ENCODE results near the gene KIAA0232.

GRCh38 chr4:6880691-6881090 lies 98.2 kb downstream of the KIAA0232 start:
- TF ChIP-seq, protein P1, sequence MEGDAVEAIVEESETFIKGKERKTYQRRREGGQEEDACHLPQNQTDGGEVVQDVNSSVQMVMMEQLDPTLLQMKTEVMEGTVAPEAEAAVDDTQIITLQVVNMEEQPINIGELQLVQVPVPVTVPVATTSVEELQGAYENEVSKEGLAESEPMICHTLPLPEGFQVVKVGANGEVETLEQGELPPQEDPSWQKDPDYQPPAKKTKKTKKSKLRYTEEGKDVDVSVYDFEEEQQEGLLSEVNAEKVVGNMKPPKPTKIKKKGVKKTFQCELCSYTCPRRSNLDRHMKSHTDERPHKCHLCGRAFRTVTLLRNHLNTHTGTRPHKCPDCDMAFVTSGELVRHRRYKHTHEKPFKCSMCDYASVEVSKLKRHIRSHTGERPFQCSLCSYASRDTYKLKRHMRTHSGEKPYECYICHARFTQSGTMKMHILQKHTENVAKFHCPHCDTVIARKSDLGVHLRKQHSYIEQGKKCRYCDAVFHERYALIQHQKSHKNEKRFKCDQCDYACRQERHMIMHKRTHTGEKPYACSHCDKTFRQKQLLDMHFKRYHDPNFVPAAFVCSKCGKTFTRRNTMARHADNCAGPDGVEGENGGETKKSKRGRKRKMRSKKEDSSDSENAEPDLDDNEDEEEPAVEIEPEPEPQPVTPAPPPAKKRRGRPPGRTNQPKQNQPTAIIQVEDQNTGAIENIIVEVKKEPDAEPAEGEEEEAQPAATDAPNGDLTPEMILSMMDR (IDR thresholded peaks at IDR 0.05): no peak
- no peak for TF ChIP-seq POLR2A (IDR thresholded peaks at IDR 0.05)

Data from right lobe of liver (tissue), 4 donors.